Measurements from ENCODE around the gene NCF2. TPM values are rescaled to one million over a fixed set of nuclear protein-coding genes. Genes with fewer than 3 reads are reported as not detected.

NCF2 gene
- total and polyA plus RNA-seq, 2 donors (not counting 3 experiments of a cell fraction or from before 2014, with no cell fraction given) = 0.03 TPM; not detected in 1

GRCh38 chr1:183632114-183632513 is 41.9 kb upstream of the NCF2 start:
- POLR2A ChIA-PET = no interaction called here

More at GRCh38 chr1:183632114-183632513, 41.9 kb upstream of the NCF2 start:
- Histone ChIP-seq H3K79me2 (ENCODE audit: control insufficient read depth, insufficient read depth, low read length) (peaks cover 66% of the 10 kb centered on the region), H3K4me2 (ENCODE audit: insufficient read depth, low read length) (peak overlapping the region; percentile 94), H3K9me3 (replicated peaks; ENCODE audit: control insufficient read depth, insufficient read depth, low read length) (no peaks in the 10 kb centered on the region), H3K9me1 (replicated peaks; ENCODE audit: control insufficient read depth, extremely low read depth, insufficient read depth, low read length) (no peaks in the 10 kb centered on the region), H3K4me3 (replicated peaks in 1 of 3; ENCODE audit: insufficient read depth in 1 of 3, low read depth in 1 of 3, low read length in 3 of 3) (peak overlapping the region in 1 of 3 experiments; percentile 99), H2AFZ (ENCODE audit: low read depth, low read length) (no peak overlapping the region), H3K9ac (replicated peaks; ENCODE audit: extremely low read depth, insufficient read depth, low read length) (peak overlapping the region; percentile 97), H4K20me1 (replicated peaks; ENCODE audit: control insufficient read depth, extremely low read depth, insufficient read depth, low read length) (peaks cover 4% of the 10 kb centered on the region), H3K27me3 (ENCODE audit: control insufficient read depth in 2 of 2, insufficient read depth in 2 of 2, low read length in 2 of 2) (no peaks in the 10 kb centered on the region), H3K27ac (ENCODE audit: insufficient read depth, low read depth, low read length) (no peak overlapping the region), H3K4me1 (ENCODE audit: control insufficient read depth, extremely low read depth, insufficient read depth, low read length) (peaks cover 45% of the 10 kb centered on the region), H3K36me3 (ENCODE audit: control insufficient read depth in 2 of 2, extremely low read depth in 1 of 2, insufficient read depth in 2 of 2, low read length in 2 of 2) (peaks cover 5 to 23% of the 10 kb centered on the region in 2 experiments)
- no TSS peak for BruUV-seq (replicated peaks)
- dilution Hi-C loops (cut with MboI; ENCODE audit: extremely low pct_ligation_motif_present, low sequenced_read_pairs) = no loop called here
- CTCF ChIA-PET = interaction anchor here (1.6 to 5.6 kb wide), 4 partner anchors 23 to 283 kb away, joined by 9 to 46 read pairs (median 10); no protein-coding TSS in a partner anchor
- DNase-seq (ENCODE audit: low read depth, low spot score) = no peak
- intact Hi-C loops (cut with micrococcal nuclease) = loop anchor here (2.0 to 10.0 kb wide), 3 partner anchors 53 to 1743 kb away; no protein-coding TSS in a partner anchor
- no peak for FAIRE-seq
- TF ChIP-seq CTCF (IDR thresholded peaks at IDR 0.05; ENCODE audit: extremely low read depth in 1 of 2, insufficient read depth in 1 of 2, low read depth in 1 of 2, low read length in 2 of 2) (no peak), MYC (IDR thresholded peaks at IDR 0.05; ENCODE audit: low read depth, low read length) (no peak), FOS (IDR thresholded peaks at IDR 0.05; ENCODE audit: borderline replicate concordance, insufficient read depth, low read length) (no peak), POLR2A (IDR thresholded peaks at IDR 0.05; ENCODE audit: low read depth, low read length) (no peak), GATA2 (IDR thresholded peaks at IDR 0.05; ENCODE audit: insufficient read depth, insufficient read length, low read depth, low read length) (no peak)

All from endothelial cell of umbilical vein (primary cell).